Stimulated activated naive CD8-positive, alpha-beta T cell treated with anti-CD3 and anti-CD28 coated beads, Interleukin-15, amount 100 ng/mL, for 72 hours (primary cell): ENCODE measurements around the gene TMEM114.

Experiments used
- ATAC-seq: fragments of 150-1000 bp; cut with Tn5 transposase; 2 replicates; pipeline ENCODE4 v1.10.0; 2021; ENCODE audit warnings: mild to moderate bottlenecking, moderate library complexity
- DNase-seq, 2 donors: peaks; one replicate each; pipeline ENCODE4 v3.0.0; 2021 to 2022
- H3K27ac Mint-ChIP-seq, 2 donors: one replicate each; pipeline ENCODE4 v1.8.0; 2022; ENCODE audit warnings: mild to moderate bottlenecking in 2 of 2, mixed read lengths in 2 of 2, moderate library complexity in 2 of 2
- H3K27me3 Mint-ChIP-seq: one replicate; pipeline ENCODE4 v1.8.0; 2022; ENCODE audit warnings: mixed read lengths
- H3K4me1 Mint-ChIP-seq: one replicate; pipeline ENCODE4 v1.8.0; 2022; ENCODE audit warnings: mild to moderate bottlenecking, mixed read lengths
- H3K4me3 Mint-ChIP-seq, 2 donors: one replicate each; pipeline ENCODE4 v1.8.0; 2022; ENCODE audit warnings: mild to moderate bottlenecking in 2 of 2, mixed read lengths in 2 of 2, moderate library complexity in 1 of 2
- H3K9me3 Mint-ChIP-seq, 2 donors: one replicate each; pipeline ENCODE4 v1.8.0; 2022; ENCODE audit warnings: mixed read lengths in 2 of 2

The TMEM114 gene

GRCh38 chr16:8588682-8589056 is 1.6 kb downstream of the TMEM114 start:
- ATAC-seq (no peak), DNase-seq (no peak)
- Mint-ChIP-seq H3K9me3 (no peaks in the 10 kb centered on the region), H3K27me3 (peaks cover 25% of the 10 kb centered on the region), H3K4me3 (no peak overlapping the region), H3K27ac (no peak overlapping the region), H3K4me1 (no peaks in the 10 kb centered on the region)

GRCh38 chr16:8587065-8587464 is 3.2 kb downstream of the TMEM114 start:
- Mint-ChIP-seq H3K27me3 (peaks cover 36% of the 10 kb centered on the region), H3K4me1 (peaks cover 6% of the 10 kb centered on the region), H3K27ac (no peak overlapping the region), H3K4me3 (no peak overlapping the region), H3K9me3 (no peaks in the 10 kb centered on the region)
- no peak for DNase-seq
- ATAC-seq = no peak

GRCh38 chr16:8585857-8586256 is 4.5 kb downstream of the TMEM114 start:
- Mint-ChIP-seq H3K4me3 (no peak overlapping the region), H3K4me1 (peaks cover 11% of the 10 kb centered on the region), H3K9me3 (no peaks in the 10 kb centered on the region), H3K27me3 (peaks cover 41% of the 10 kb centered on the region), H3K27ac (no peak overlapping the region)
- ATAC-seq (no peak), DNase-seq (no peak)

- ATAC-seq (no peak), DNase-seq (no peak)
- Mint-ChIP-seq H3K4me3 (no peak overlapping the region), H3K9me3 (no peaks in the 10 kb centered on the region), H3K4me1 (peaks cover 11% of the 10 kb centered on the region), H3K27ac (no peak overlapping the region), H3K27me3 (peaks cover 41% of the 10 kb centered on the region)
These were observed 5.3 kb downstream of the TMEM114 start for GRCh38 chr16:8585041-8585440.

- Mint-ChIP-seq H3K27ac (no peak overlapping the region), H3K4me3 (no peak overlapping the region), H3K9me3 (no peaks in the 10 kb centered on the region), H3K4me1 (peaks cover 11% of the 10 kb centered on the region), H3K27me3 (peaks cover 41% of the 10 kb centered on the region)
- DNase-seq (no peak), ATAC-seq (no peak)
These were observed 6.6 kb downstream of the TMEM114 start for GRCh38 chr16:8583732-8584131.

- Mint-ChIP-seq H3K4me3 (no peak overlapping the region), H3K27me3 (peaks cover 41% of the 10 kb centered on the region), H3K27ac (no peak overlapping the region), H3K4me1 (peaks cover 11% of the 10 kb centered on the region), H3K9me3 (no peaks in the 10 kb centered on the region)
- DNase-seq = no peak
- no peak for ATAC-seq
These were observed 7.1 kb downstream of the TMEM114 start for GRCh38 chr16:8583199-8583598.

GRCh38 chr16:8581831-8582580 is 8.3 kb downstream of the TMEM114 start:
- ATAC-seq = no peak
- Mint-ChIP-seq H3K27me3 (peaks cover 31% of the 10 kb centered on the region), H3K27ac (no peak overlapping the region), H3K4me3 (no peak overlapping the region), H3K9me3 (no peaks in the 10 kb centered on the region), H3K4me1 (peaks cover 11% of the 10 kb centered on the region)
- no peak for DNase-seq

GRCh38 chr16:8579559-8579958 is 10.8 kb downstream of the TMEM114 start:
- Mint-ChIP-seq H3K9me3 (no peaks in the 10 kb centered on the region), H3K27me3 (peaks cover 31% of the 10 kb centered on the region), H3K4me3 (no peak overlapping the region), H3K27ac (no peak overlapping the region), H3K4me1 (peaks cover 11% of the 10 kb centered on the region)
- ATAC-seq (no peak), DNase-seq (no peak)

- no peaks in the 10 kb centered on the region for H3K9me3 Mint-ChIP-seq
- peaks cover 15% of the 10 kb centered on the region for H3K4me1 Mint-ChIP-seq
- DNase-seq (no peak), ATAC-seq (no peak)
- peaks cover 40% of the 10 kb centered on the region for H3K27me3 Mint-ChIP-seq
- H3K27ac Mint-ChIP-seq = no peak overlapping the region
- H3K4me3 Mint-ChIP-seq = no peak overlapping the region
These were observed 12.5 kb downstream of the TMEM114 start for GRCh38 chr16:8577678-8578304.

- DNase-seq = no peak
- Mint-ChIP-seq H3K4me3 (no peak overlapping the region), H3K4me1 (peaks cover 5% of the 10 kb centered on the region), H3K27me3 (peaks cover 41% of the 10 kb centered on the region), H3K27ac (peak overlapping the region in 1 of 2 donors; percentile 5), H3K9me3 (no peaks in the 10 kb centered on the region)
- no peak for ATAC-seq
These were observed 13.9 kb downstream of the TMEM114 start for GRCh38 chr16:8576141-8577004.

GRCh38 chr16:8575399-8575798 is 14.9 kb downstream of the TMEM114 start:
- DNase-seq (no peak), ATAC-seq (no peak)
- no peak overlapping the region for H3K27ac Mint-ChIP-seq
- peaks cover 5% of the 10 kb centered on the region for H3K4me1 Mint-ChIP-seq
- peaks cover 42% of the 10 kb centered on the region for H3K27me3 Mint-ChIP-seq
- H3K9me3 Mint-ChIP-seq = no peaks in the 10 kb centered on the region
- no peak overlapping the region for H3K4me3 Mint-ChIP-seq

- H3K27me3 Mint-ChIP-seq = peaks cover 55% of the 10 kb centered on the region
- DNase-seq = peak in 1 of 2 donors; percentile 20
- H3K4me3 Mint-ChIP-seq = peak overlapping the region; percentile 21 to 35
- peak overlapping the region; percentile 94 to 98 for H3K27ac Mint-ChIP-seq
- H3K4me1 Mint-ChIP-seq = peaks cover 5% of the 10 kb centered on the region
- H3K9me3 Mint-ChIP-seq = no peaks in the 10 kb centered on the region
- ATAC-seq = peak; percentile 52
These were observed 17.2 kb downstream of the TMEM114 start for GRCh38 chr16:8572919-8573724.

- H3K27ac Mint-ChIP-seq = peak overlapping the region in 1 of 2 donors; percentile 94
- peaks cover 5% of the 10 kb centered on the region for H3K4me1 Mint-ChIP-seq
- H3K27me3 Mint-ChIP-seq = peaks cover 55% of the 10 kb centered on the region
- no peak for DNase-seq
- no peak overlapping the region for H3K4me3 Mint-ChIP-seq
- H3K9me3 Mint-ChIP-seq = no peaks in the 10 kb centered on the region
- no peak for ATAC-seq
These were observed 18.0 kb downstream of the TMEM114 start for GRCh38 chr16:8572063-8572918.

- H3K9me3 Mint-ChIP-seq = no peaks in the 10 kb centered on the region
- H3K27ac Mint-ChIP-seq = no peak overlapping the region
- no peak overlapping the region for H3K4me3 Mint-ChIP-seq
- DNase-seq (no peak), ATAC-seq (no peak)
- peaks cover 51% of the 10 kb centered on the region for H3K27me3 Mint-ChIP-seq
- peaks cover 5% of the 10 kb centered on the region for H3K4me1 Mint-ChIP-seq
These were observed 19.2 kb downstream of the TMEM114 start for GRCh38 chr16:8571061-8571596.
